VCaP (cell line): ENCODE data around the gene XXYLT1.

Experiments used
- H3K27ac ChIP-seq: fragments of 450-650 bp; 2 replicates; pipeline ENCODE4 v1.5.1; 2017
- TF ChIP-seq, protein P1 (sequence below): fragments of 450-650 bp; conservative IDR thresholded peaks from 2 replicates; pipeline ENCODE4 v1.5.1; 2017; ENCODE audit warnings: mild to moderate bottlenecking, moderate library complexity

The XXYLT1 gene

DNA sequence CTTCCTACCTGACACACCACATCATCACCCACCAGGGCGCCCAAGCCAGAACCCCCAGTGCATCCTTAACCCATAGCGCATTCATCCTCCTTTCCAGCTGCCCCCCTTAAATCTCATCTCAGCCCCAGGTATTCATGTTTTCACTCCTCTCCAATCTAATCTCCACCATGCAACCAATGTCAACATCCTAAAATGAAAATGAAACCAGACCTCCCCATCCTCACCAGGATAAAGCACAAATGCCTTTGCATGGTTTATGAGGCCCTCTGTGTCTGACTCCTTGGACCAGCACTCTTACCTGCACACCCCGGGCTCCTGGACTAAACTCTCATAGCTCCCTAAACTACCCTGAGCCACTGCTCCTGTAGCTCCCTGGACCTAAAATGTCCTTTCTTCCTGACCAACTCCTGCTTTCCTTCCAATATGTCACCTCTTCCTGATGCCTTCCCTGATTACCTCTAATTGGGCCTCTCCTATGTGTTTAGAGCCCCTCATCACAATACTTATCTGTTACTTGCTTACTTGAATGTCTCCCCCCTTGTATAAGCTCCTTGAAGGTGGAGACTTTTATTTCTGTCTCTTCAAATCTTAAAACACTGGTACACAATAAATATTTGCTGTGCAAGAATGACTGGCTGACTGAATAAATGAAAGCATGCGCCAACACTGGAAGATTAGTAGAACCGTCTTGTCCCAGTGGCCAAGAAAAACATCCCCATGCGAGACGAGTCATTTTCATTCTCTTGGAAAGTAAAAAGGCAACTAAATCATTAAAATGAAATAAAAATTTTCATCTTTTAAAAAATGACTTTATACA lies 142.5 kb downstream of the XXYLT1 start:
- TF ChIP-seq, protein P1, sequence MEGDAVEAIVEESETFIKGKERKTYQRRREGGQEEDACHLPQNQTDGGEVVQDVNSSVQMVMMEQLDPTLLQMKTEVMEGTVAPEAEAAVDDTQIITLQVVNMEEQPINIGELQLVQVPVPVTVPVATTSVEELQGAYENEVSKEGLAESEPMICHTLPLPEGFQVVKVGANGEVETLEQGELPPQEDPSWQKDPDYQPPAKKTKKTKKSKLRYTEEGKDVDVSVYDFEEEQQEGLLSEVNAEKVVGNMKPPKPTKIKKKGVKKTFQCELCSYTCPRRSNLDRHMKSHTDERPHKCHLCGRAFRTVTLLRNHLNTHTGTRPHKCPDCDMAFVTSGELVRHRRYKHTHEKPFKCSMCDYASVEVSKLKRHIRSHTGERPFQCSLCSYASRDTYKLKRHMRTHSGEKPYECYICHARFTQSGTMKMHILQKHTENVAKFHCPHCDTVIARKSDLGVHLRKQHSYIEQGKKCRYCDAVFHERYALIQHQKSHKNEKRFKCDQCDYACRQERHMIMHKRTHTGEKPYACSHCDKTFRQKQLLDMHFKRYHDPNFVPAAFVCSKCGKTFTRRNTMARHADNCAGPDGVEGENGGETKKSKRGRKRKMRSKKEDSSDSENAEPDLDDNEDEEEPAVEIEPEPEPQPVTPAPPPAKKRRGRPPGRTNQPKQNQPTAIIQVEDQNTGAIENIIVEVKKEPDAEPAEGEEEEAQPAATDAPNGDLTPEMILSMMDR: no peak

DNA sequence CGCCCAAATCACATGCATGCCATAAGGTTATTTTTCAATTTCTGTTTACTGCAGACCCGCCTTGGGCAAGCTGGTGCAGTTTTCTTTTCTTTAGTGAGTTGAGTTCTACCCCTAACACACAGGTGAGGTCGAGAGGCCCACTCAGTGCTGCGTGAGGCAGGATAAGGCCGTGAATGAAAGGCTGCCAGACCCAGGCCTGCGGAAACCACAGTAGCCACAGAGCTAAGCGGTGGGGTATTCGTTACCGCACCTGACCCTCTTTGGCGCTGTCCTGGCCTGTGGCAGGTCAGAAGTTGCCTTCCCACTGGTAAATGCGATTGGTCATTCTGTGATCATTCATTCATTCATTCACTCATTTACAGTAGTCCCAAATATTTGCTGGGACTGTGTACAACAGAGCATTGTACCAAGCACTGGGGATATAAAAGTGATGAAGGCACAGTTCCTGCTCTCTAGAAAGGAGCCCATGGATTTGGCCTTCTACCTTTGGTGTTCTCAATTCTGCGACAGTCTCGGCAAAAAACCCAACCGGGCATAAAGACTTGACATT lies 144.8 kb downstream of the XXYLT1 start:
- TF ChIP-seq, protein P1: no peak
- no peak overlapping the region for H3K27ac ChIP-seq

More for the DNA sequence above, 142.5 kb downstream of the XXYLT1 start:
- H3K27ac ChIP-seq: no peak overlapping the region

DNA sequence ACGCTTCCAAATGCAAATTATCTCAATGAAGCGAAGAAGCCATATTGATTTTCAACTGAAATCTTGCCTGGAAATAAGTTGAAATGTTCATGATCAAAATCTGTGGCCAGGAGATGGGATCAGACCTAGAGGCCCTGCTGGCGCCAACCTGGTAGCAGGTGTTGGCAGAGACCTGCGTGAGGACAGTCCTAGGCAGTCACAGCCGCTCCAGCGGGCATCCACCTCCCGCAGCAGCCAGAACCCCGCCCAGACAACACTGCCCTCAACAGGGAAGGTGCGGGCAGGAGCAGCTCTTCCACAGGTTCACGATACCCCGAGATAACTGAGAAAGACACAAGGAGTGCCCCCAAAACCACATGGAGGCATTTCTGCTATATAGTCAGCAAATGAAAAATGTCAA lies 145.3 kb downstream of the XXYLT1 start:
- TF ChIP-seq, protein P1: no peak
- H3K27ac ChIP-seq: no peak overlapping the region

DNA sequence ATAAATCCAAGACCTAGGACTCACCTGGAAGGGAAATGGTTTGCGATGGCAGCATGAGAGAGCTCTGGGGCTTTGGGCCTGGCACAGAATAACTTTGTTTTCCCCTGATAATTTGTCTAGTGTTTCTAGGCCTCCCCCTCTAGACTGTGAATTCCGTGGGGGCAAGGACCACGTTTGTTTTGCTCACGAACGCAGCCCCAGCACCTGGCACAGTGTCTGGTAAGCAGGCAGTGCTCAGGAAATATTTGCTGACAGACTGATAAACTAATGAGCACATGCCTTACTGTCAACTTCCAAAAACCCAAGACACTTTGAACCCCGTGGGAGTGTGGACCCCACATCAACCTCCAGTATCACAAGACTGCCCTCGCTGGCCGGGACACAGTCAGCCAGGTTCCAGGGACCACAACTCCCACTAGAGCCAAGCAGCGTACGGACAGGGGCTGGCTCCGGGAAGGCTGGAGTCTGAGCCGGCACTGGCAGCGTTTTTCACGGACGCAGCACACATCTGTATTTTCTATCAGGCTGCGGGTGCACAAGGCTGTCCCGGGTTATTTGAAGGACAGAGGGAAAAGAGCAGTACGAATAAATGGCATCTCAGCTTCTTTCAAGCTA lies 146.5 kb downstream of the XXYLT1 start:
- H3K27ac ChIP-seq: no peak overlapping the region
- TF ChIP-seq, protein P1: no peak

DNA sequence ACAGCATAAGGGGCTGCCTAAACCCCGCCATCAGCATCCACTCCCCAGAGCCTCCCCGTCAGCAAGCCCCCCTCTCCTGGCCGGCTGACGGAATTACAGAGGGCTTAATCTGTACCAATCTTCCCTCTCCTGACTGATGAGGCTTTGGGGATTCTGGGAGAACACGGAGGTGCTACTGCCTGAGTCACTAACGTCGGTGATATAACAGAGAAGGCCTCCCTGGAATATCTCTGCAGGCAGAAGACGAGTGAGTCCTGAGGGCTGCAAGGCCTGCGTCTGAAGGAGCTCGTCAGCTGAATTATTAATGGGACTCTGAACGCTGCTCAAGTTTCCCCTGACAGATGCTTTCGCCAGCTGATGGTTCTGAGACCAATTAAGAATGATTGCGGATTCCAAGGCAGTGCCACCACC lies 147.7 kb downstream of the XXYLT1 start:
- H3K27ac ChIP-seq: no peak overlapping the region
- TF ChIP-seq, protein P1: no peak

DNA sequence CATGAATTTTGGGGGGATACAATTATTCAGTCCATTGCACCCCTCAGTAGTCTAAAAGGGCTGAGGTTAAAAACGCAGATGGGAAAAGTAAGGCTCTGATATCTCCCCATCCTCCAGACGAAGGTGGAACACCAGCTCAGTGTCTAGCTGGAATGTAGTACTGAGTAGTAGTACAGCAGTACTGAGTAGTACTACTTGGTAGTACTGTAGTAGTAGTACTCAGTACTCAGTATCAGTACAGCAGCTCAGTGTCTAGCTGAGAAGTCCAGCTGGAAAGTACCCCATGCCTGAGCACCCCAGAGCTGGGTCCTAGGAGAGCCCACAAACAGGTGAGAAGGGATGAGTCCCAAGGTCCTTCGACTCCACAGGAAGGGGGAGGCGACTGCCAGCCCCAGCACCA lies 148.7 kb downstream of the XXYLT1 start:
- H3K27ac ChIP-seq: no peak overlapping the region
- TF ChIP-seq, protein P1: no peak

DNA sequence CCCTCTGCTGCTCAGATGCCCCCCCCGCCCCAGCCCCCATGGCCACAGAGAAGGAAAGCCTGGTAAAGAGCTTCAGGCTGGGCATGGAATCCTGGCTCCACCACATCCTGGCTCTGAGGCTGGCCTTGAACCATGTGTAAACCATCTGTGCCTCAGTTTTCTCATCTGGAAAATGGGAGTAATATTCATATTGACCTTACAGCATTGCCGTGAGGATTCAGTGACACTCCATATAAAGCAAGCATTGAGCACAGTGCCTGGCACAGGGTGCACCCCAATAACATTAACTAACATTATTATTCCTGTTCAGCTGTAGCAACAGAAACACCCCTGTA lies 150.7 kb downstream of the XXYLT1 start:
- TF ChIP-seq, protein P1: no peak
- no peak overlapping the region for H3K27ac ChIP-seq
